Measurements from ENCODE around the gene GARNL3.

Gene GARNL3

DNA sequence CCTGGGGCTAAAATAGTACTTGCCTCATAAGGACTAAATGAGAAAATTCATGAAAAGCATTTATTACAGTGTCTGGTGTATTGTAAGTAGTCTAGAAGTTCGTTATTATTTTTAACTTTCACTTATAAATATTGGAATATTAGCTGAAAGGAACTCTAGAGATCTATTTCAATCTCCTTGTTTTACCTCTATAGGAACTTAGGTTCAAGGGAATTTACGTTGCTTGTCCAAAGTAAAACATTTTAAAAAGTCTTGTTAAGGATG, 55.5 kb downstream of the GARNL3 start:
- H3K4me3 ChIP-seq (ENCODE audit: low read length), result no peak overlapping the region
- TF ChIP-seq ZNF274 (IDR thresholded peaks at IDR 0.05; ENCODE audit: low read depth, low read length), result no peak

DNA sequence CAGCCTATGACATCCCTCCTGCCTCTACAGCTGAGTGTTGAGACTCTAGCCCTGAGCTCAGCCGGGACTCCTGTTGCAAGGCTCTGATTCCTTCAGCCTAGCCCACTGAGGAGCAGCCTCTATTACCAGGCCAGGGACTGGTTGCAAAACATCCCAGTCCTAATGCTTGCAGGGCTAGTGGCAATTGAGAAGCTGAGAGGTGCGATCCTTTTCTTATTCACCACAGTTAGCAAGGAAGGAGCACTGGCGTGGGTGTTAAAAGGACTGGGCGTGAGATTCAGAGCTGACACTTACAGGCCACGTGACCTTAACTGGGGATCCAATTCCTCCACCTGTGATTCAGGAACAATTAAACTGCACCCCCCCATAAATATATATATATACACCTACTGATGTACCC, 58.8 kb downstream of the GARNL3 start:
- TF ChIP-seq ZNF274 (IDR thresholded peaks at IDR 0.05; ENCODE audit: low read depth, low read length), result no peak

GRCh38 chr9:127330501-127330900, 65.9 kb downstream of the GARNL3 start:
- no peak for TF ChIP-seq ZNF274 (IDR thresholded peaks at IDR 0.05; ENCODE audit: low read depth, low read length)
- no peak overlapping the region for H3K4me3 ChIP-seq (ENCODE audit: low read length)

More for the DNA sequence above, 58.8 kb downstream of the GARNL3 start:
- no peak overlapping the region for H3K4me3 ChIP-seq (ENCODE audit: low read length)

DNA sequence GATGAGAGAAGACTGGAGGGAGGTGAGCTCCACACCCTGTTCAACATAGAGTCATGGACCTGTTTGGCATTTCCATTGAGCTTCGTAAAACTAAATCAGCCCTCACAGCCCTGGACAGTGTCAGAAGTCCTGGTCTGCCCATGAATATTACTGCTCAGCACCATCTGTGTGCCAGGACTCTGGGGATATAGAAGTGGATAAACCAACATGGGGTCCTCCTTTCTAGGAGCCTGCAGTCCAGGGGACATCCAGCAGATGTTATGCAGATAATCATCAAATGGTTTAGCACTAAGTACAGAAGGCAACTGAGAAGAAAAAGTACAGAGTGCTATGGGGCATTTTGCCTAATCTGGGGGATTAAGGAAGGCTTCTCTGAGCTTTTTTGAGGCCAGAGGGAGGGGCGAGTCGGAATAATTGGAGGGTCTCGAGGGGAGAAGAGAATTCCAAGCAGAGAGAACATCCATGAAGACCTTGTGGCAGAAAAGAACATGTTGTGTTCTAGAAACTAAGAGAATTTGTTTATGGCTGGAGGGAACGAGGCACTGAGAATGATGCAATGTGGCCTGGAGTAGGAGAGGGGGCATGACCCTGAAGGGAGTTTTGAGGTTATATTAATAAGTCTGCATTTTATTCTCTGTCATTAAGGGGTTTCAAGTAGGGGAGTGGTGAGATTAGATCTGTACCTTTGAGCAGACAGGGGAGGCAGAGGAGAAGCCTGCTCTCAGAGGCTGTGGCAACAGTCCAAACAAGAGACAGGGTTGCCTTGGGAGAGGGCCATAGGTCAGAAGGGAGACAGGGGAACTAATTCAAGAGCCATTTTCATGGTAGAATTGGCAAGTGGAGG, 68.9 kb downstream of the GARNL3 start:
- no peak for TF ChIP-seq ZNF274 (IDR thresholded peaks at IDR 0.05; ENCODE audit: low read depth, low read length)
- H3K4me3 ChIP-seq (ENCODE audit: low read length), result no peak overlapping the region

DNA sequence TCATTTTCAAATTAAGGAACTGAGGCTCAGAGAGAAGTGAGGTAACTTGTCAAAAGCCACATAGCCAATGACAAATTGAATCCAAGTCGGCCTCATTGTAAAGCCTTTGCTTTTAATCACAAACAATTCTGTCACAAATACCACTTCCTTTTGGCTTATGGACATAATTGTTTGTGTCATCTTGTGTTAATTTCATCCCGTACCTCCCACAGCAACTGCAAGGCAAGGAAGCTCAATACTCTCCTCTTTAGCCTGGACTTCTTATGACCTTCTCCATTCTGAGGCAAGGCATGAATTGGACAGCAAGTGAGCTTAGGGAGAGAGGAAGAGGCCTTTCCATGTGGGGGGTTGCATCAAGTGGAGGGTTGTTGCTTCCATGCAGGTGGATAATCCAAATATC, 70.2 kb downstream of the GARNL3 start:
- TF ChIP-seq ZNF274 (IDR thresholded peaks at IDR 0.05; ENCODE audit: low read depth, low read length), result no peak
- H3K4me3 ChIP-seq (ENCODE audit: low read length), result no peak overlapping the region

GRCh38 chr9:127336086-127336485, 71.5 kb downstream of the GARNL3 start:
- TF ChIP-seq ZNF274 (IDR thresholded peaks at IDR 0.05; ENCODE audit: low read depth, low read length), result no peak
- no peak overlapping the region for H3K4me3 ChIP-seq (ENCODE audit: low read length)

DNA sequence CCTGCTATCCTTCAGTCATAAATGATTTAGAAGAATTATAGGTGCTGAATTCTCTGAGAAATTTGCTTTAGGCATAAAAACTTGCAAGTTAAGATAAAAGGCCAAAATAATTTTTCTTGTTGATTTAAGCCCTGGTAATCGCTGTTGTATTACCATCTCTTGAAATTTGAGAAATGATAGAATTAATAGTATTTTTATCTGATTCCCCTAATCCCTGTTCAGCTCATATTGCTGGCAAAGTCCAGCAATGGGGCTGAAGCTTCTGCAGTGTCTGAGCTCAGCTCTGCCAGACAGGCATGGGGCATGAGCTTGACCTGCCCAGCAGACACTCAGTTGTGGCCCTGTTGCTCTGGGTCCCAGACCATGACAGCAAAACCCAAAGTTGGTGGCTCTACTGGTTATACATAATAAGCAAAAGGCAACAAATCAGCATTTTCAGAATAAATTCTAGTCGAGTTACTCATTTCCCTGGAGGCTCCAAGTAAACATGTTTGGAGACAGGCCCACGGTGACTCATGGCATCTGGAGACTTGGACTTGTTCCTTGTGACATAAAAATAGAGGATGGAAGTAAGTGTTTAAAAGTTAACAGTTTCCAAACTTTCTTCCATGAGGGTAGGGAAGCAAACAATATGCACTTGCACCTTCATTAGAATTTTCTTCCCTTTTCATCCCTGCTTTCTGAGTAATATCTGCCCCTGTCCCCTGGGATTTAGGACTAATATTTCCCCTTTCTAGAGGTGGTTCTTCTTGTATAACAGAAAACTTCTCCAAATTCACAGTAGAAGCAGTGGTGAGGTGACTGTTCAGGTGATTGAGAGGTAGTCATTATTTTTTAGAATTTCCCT, 72.2 kb downstream of the GARNL3 start:
- no peak for TF ChIP-seq ZNF274 (IDR thresholded peaks at IDR 0.05; ENCODE audit: low read depth, low read length)
- no peak overlapping the region for H3K4me3 ChIP-seq (ENCODE audit: low read length)

GRCh38 chr9:127340721-127341120, 76.1 kb downstream of the GARNL3 start:
- H3K4me3 ChIP-seq (ENCODE audit: low read length), result no peak overlapping the region
- TF ChIP-seq ZNF274 (IDR thresholded peaks at IDR 0.05; ENCODE audit: low read depth, low read length), result no peak

DNA sequence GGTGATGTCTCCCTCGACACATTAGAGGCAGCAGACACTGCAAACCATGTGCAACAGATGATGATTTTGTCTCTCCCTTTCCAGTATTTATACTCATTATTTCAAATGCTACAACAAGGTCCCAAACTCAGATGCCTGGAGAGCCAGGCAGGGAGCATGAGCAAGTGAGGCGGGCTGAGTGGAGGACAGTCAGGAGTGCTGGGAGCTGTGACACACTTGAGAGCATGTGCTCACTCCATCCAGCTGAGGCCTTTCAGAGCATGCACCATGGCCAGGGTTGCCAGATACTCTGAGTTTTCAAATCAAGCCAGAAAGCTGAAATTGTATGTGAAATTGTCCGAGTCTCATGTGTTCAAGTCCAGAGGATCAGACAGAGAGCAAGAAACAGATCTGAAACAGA, 76.6 kb downstream of the GARNL3 start:
- no peak for TF ChIP-seq ZNF274 (IDR thresholded peaks at IDR 0.05; ENCODE audit: low read depth, low read length)
- no peak overlapping the region for H3K4me3 ChIP-seq (ENCODE audit: low read length)

DNA sequence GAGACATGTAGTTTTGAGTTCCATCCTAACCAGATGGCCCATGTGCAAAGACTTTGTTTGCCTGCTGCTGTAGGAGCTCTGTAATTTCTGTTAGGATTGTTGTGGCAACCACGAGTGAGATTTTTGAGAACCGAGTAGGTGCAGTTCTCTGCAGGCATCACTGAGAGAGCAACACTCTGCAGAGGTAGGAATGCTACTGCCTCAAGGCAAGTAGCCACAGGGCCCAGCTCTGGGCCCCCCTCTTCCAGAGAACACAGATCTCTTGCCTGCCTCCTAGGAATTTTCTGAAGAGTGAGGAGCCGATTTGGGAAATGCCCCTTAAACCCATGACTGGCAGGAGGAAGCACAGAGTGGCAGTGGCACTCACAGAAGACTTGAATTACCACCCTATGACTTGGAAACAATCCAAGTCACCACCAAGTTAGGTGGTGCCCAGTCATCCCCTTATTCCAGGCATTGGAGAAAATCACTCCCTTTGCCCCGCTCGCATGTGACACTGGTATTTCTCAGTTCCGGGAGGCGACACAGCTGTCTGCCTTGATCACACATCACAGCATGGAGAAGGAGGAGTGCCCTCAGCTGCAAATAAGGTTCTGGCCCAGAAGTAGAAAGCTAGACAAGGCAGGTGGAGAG, 79.9 kb downstream of the GARNL3 start:
- H3K4me3 ChIP-seq (ENCODE audit: low read length), result no peak overlapping the region
- TF ChIP-seq ZNF274 (IDR thresholded peaks at IDR 0.05; ENCODE audit: low read depth, low read length), result no peak

DNA sequence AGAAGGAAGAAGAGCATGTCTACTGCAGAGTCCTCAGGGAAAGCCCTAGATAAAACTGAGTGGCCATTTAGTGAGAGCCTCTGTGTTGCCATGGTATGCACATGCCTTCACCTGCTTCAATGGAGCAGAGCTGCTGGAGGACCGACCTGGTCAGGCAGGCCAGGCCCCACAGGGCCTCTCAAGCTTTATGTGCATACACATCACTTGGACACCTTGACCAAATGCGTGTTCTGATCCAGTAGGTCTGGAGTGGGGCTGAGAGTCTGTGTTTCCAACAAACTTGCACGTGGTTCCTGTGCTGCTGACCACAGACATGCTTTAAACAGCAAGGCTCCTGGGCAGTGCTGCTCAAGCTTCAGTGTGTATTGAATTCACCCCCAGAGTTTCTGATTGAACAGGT, 81.0 kb downstream of the GARNL3 start:
- no peak for TF ChIP-seq ZNF274 (IDR thresholded peaks at IDR 0.05; ENCODE audit: low read depth, low read length)
- H3K4me3 ChIP-seq (ENCODE audit: low read length), result no peak overlapping the region

DNA sequence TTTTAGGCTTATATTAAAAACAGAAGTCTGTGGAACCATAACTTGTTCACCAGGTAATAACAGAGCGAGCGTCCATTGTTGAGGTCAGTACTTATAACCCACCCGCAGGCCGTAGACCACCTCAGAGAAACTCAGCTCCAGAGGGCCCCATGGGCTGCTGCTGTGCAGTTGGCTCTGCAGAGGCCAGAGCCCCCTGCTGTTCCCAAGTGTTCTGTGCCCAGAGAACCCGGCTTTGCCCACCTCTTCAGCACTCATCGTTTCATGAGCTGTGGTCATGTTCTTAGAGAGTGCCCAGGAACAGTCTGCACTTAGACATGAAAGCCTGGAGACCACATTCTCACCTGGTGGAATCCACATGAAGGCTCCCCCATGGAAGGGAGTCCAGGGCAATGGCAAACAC, 82.0 kb downstream of the GARNL3 start:
- no peak overlapping the region for H3K4me3 ChIP-seq (ENCODE audit: low read length)
- TF ChIP-seq ZNF274 (IDR thresholded peaks at IDR 0.05; ENCODE audit: low read depth, low read length), result no peak

DNA sequence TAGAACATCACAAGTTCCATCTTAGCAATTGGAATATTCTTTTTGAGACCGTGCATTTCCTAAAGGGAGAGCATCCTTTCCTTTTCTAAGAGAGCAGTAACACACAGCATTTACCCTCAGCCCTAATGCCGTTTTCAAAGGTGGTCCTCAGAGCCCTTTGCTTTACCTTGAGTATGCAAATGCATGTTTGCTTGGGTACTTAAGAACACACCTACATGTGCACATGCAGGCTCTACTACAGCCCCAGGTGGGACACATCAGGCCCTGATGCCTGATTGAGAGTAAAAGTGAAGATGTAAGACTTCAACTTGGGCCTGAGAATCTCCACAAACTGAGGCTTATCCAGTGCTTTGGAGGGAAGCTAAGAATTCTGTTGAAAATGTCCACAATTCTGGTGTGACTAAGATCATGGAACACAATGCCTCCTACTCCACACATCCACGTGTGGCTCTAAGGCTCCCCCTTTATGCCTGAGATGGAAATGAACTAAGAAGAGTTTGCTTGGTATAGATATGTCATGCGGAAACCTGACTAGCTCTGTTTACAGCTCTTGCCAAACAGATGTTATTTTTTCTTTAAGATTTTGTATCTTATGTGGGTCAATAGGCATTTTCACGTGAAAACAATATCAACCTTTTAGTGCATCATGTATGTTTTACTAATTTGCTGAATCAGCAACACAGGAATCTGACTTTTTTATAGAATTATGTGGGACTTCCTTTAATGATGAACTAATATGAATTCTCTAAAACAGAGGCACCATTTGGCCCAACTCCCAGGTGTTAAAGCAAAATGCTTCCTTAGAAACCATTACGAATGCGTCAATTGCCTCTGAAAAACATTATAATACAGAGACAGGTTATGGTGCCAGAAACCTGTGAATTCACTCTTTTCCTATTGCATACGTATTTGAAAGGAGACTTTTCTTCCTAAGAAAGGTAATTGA, 83.5 kb downstream of the GARNL3 start:
- H3K4me3 ChIP-seq (ENCODE audit: low read length), result no peak overlapping the region
- TF ChIP-seq ZNF274 (IDR thresholded peaks at IDR 0.05; ENCODE audit: low read depth, low read length), result no peak

Data from GM08714 (cell line).